Measurements from ENCODE around the gene CDKN2B. TPM values are rescaled to one million over a fixed set of nuclear protein-coding genes. Genes with fewer than 3 reads are reported as not detected.
"Not testable (repeated sequence)": the region's sequence is repeated elsewhere in the genome, so short reads cannot be mapped to it uniquely, and the experiment has no call there.

CDKN2B gene
- total RNA-seq, 1 experiment from 2014 or later, result not detected

DNA sequence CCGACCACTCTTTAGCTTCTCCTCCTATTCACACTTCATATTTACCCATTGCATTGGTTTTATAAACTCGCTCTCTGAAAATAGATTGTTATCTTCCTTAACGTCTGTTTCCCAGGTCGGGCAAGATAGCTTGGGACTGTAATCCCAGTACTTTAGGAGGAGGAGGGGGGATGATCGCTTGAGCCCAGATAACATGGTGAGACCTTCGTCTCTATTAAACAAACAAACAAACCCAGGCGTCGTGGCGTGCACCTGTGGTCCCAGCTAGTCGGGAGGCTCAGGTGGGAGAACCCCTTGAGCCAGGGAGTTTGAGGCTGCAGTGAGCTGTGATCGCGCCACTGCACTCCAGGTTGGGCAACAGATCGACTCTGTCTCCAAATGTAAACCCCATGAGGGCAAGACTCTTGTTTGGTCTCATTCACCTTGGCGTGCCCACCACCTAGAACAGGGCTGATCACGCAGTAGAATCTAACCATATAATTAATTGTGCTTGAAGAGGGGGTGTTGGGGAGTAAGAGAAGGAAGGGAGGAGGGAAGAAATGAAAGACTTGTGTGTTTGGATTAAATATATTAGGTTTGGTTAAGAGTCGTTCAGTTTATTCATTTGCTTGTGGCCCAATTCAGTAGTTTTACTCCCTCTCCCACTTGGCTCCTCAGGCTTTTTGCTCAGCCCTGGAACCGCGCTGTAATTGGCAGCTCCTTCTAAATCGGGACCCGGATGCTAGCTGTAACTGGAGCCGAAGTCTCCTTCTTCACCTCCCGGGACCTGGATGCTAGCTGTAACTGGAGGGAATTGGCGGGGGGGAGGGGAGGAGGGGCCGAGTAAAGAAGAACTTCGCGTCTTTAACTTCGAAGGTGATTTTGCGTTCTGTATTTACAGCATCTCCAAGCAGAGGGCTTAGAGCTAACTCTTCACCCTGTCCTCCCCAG is 39.8 kb downstream of the CDKN2B start:
- DNase-seq (ENCODE audit: low spot score), result no peak

DNA sequence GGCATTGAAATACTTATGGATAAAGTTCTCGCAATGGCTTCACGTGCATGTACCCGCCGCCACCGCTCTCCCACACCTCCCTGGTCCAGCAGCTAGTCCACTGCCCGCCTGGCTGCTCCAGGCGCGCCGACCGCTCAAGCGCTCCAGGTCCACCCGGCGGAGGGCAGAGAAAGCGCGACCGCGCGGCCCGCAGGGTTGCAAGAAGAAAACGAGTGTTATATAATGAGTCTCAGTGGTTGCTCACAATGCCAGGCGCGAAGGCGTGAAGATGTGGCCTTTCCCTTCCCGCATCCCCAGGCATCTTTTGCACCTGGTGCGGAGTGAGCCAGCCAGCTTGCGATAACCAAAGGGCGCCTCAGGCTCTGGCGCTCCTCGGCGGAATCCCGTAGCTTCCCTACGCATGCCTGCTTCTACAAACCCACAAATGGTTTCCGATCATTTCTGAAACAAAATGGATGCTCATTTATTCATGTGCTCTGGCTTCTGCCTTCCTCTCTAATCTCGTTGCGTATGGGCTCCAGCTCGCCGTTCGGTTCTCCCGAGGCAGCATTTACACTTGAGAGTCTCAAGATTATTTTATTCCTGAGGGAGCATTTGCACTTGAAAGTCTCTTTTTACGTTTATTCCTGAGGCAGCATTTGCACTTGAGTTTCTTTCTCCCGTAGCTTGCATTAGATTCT is 40.6 kb downstream of the CDKN2B start:
- no peak for DNase-seq (ENCODE audit: low spot score)

DNA sequence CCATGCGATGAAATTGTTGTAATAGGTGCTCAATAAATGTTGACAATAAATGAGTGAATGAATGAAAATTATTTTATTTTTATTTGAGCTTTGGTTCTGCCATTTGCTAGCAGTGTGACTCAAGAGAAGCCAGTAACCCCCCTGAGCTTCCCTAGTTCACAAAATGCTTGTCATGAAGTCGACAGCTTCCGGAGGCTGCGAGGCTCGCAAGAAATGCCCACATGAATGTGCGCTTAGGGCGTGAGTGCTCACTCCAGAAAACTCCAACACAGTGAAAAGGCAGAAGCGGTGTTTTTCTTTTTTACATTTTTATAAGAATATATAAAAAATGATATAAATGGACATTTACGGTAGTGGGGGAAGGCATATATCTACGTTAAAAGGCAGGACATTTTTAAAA is 41.4 kb downstream of the CDKN2B start:
- DNase-seq (ENCODE audit: low spot score), result no peak

DNA sequence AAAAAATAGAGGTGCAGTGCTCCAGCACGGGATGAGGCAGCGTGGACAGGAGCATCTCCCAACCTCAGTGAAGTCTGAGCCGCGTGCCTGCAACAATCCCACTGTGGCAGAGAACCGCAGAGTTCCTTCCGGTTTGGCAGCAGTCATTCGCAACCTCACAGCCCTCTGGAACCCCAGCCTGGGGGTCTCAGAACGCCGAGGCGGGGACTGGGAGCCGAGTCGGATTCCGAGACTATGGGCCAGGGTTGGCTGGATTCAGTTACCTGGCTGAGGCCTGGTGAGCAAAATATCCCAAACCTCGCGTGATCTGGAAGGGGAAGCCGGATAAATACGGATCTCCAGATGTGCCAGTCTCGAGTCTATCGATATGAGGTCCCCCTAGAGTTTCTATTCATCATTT is 41.9 kb downstream of the CDKN2B start:
- DNase-seq (ENCODE audit: low spot score), result no peak

DNA sequence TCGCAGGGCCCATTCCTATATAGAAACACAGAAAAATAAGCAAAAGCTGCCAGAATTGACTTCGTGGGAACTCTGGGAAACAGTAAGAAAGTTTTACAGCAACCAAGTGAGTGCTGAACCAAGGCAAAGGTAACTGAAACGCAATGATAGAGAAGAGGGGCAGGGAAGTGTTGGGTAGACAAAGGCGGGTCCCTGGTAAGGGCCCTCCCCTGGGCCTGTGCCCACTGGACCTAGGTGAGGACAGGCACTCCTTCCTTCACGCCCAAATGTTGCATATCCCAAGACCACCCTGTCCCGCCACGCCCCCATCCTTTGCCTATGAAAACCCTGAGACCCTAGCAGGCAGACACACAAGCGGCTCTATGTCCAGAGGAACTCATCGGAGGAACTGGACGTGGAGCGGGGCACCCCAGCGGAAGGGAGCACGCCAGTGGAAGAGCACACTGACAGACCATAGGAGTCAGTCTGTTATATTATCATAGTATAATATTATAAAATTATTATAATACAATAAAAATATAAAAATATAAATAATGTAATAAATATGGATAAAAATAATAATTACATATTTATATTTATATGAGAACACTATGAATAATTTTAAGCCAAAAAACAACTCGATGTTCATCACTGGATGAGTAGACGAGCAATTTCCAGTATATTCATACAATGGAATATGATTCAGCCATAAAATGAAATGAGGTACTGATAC is 42.8 kb downstream of the CDKN2B start:
- DNase-seq (ENCODE audit: low spot score), result no peak

DNA sequence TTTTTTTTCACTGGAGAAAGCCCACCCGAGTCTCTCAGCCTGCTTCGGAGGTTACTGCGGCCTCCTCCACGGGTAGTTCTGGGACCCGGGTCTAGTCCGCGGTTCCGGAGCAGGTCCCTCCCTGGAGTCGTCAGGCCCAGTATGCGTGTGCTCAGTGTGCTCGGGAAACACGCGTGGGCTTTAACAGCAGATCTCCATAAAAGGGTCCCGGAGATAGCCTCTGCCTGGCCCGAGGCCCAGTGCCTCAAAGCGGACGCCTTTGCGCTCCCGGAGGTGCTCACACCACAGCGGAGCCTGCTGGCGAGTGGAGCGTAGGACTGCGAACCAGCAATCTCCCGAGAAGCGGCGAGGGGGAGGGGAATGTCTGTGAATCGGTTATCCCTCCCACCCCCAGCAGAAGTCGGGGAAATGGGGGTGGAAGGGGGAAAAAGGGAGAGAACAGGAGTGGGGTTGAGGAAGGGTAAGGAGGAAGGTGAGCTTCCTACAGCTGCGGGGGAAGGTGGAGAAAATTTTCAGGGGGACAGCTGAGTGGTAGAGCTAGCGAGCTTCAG is 43.6 kb downstream of the CDKN2B start:
- no peak for DNase-seq (ENCODE audit: low spot score)

DNA sequence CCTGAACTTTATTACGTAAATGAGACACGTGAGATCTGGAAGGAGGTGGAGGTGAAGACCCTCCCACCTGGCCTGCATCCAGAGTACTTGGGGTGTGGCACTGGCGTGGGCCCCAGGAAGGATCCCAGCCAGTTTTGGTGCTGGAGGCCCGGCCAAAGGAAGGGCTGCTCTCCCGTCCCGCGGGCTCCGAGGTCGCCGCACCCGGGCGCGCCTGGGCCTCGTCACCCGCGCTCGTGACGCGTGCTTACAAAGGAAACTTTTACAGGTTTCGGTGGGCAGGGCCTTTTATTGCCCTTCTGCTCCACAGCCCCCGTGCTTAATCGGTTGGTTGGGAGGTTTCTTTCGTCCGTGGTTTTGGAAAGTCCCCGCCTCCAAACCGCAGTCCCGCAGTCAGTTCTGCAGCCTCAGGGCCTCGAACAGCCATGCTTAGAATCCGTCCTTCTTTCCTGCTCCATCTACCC is 44.1 kb downstream of the CDKN2B start:
- DNase-seq (ENCODE audit: low spot score), result no peak

DNA sequence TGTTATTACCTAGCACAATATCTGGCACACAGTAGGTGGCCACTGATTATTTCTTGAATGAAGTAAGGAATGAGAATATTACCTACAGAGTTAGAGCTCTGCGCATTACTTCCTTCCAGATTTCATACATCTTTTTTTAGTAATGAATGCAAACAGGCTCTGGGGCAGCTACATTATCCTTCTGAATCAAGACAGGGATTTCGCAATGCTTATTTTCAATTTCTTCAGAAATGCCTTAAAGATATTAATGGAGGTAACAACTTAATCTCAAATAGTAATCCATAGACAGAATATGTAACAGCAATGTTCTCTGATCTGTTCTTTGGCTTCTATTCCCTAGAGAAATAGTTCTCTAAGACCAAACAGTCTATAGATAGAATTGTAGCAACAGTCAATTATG is 47.5 kb downstream of the CDKN2B start:
- DNase-seq (ENCODE audit: low spot score), result no peak

DNA sequence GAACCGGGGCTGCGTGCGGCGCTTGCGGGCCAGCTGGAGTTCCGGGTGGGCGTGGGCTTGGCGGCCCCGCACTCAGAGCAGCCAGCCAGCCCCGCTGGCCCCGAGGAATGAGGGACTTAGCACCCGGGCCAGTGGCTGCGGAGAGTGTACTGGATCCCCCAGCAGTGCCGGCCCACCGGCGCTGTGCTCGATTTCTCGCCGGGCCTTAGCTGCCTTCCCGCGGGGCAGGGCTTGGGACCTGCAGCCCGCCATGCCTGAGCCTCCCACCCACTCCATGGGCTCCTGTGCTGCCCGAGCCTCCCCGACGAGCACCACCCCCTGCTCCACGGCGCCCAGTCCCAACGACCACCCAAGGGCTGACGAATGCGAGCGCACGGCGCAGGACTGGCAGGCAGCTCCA is 49.8 kb downstream of the CDKN2B start:
- not testable (repeated sequence) for DNase-seq (ENCODE audit: low spot score)

DNA sequence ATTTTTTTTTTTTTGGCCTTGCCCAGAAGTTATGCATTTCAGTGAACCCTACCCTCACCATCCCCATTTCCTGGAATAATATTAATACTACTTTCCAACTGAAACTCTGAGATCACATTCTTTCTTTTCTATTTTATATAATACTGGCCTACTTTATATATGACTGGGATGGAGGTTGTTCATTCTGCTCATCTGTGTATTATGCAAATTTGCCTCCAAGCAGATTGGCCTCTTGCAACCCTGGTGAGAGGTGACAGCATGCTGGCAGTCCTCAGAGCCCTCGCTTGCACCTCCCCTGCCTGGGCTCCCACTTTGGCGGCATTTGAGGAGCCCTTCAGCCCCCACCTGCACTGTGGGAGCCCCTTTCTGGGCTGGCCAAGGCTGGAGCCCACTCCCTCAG is 50.3 kb downstream of the CDKN2B start:
- DNase-seq (ENCODE audit: low spot score), result no peak

Other genes starting within 250 kb of the CDKN2B start
- gene MTAP, start 206.7 kb downstream of the CDKN2B start, total RNA-seq (2014; rRNA removed; shearing (Covaris generic)), result not detected in 2 replicates
- gene CDKN2A, start 14.9 kb downstream of the CDKN2B start, total RNA-seq (2014; rRNA removed; shearing (Covaris generic)), result not detected in 2 replicates
- not detected in 2 replicates for gene CDKN2B-AS1, start 14.5 kb downstream of the CDKN2B start, total RNA-seq (2014; rRNA removed; shearing (Covaris generic))